Endothelial cell of umbilical vein (primary cell): ENCODE measurements around the gene JADE1.

ENCODE experiments used
- CTCF ChIP-seq, 2 donors: IDR thresholded peaks; 1 replicate in 1 of 2; 2 replicates in 1 of 2; pipeline ENCODE4 v1.5.1; 2011; ENCODE audit warnings: low read length in 2 of 2, mild to moderate bottlenecking in 2 of 2, moderate library complexity in 2 of 2, control low read depth in 1 of 2, inconsistent platforms in 1 of 2, low read depth in 1 of 2; ENCODE audit not compliant: insufficient read depth in 1 of 2; ENCODE audit errors: extremely low read depth in 1 of 2
- EZH2 ChIP-seq: IDR thresholded peaks from 2 replicates; pipeline ENCODE4 v1.6.1; 2012; ENCODE audit warnings: borderline replicate concordance, low read depth, mild to moderate bottlenecking, moderate library complexity, low read length, inconsistent platforms; ENCODE audit not compliant: severe bottlenecking
- FOS ChIP-seq: IDR thresholded peaks from 2 replicates; pipeline ENCODE4 v1.6.1; 2011; ENCODE audit warnings: mild to moderate bottlenecking, low read length, moderate library complexity, borderline replicate concordance; ENCODE audit not compliant: insufficient read depth
- GATA2 ChIP-seq: IDR thresholded peaks from 2 replicates; pipeline ENCODE4 v1.7.0; 2011; ENCODE audit warnings: low read depth, mild to moderate bottlenecking, moderate library complexity, mixed read lengths, low read length; ENCODE audit not compliant: insufficient read length, insufficient read depth
- JUN ChIP-seq: IDR thresholded peaks from 2 replicates; pipeline ENCODE4 v1.6.1; 2011; ENCODE audit warnings: borderline replicate concordance, low read depth; ENCODE audit not compliant: insufficient read length, insufficient read depth
- MAX ChIP-seq: IDR thresholded peaks from 2 replicates; pipeline ENCODE4 v1.6.1; 2011; ENCODE audit not compliant: insufficient read depth, insufficient read length
- MYC ChIP-seq: IDR thresholded peaks from one replicate; pipeline ENCODE4 v1.6.1; 2011; ENCODE audit warnings: mild to moderate bottlenecking, low read depth, low read length
- POLR2A ChIP-seq: IDR thresholded peaks from 2 replicates; pipeline ENCODE4 v1.6.1; 2012; ENCODE audit warnings: low read depth, mild to moderate bottlenecking, control low read depth, low read length
- POLR2AphosphoS5 ChIP-seq: IDR thresholded peaks from 2 replicates; pipeline ENCODE4 v1.6.1; 2012; ENCODE audit warnings: low read depth, mild to moderate bottlenecking, control low read depth, low read length, moderate library complexity; ENCODE audit not compliant: insufficient read depth

GRCh38 chr4:128908735-128909134, 99.2 kb downstream of the JADE1 start:
- TF ChIP-seq POLR2A (no peak), CTCF (IDR thresholded peaks at IDR 0.05; ENCODE audit: extremely low read depth in 1 of 2, insufficient read depth in 1 of 2, low read depth in 1 of 2, low read length in 2 of 2) (no peak), MAX (no peak), POLR2AphosphoS5 (no peak), JUN (no peak), EZH2 (no peak), FOS (no peak), MYC (no peak), GATA2 (no peak)
